AG04450 (cell line): Measurements from ENCODE around the gene PISD. TPM values are rescaled to one million over a fixed set of nuclear protein-coding genes. Genes with fewer than 3 reads are reported as not detected.
A peak's percentile ranks its signal among the peaks of the same experiment; 100 is the strongest.

ENCODE experiments used
- CTCF ChIA-PET: fragments of 300-600, 350-600 bp; formaldehyde crosslinking; extraction: SDS; loops from one replicate; lab custom pipeline; 2022; ENCODE audit warnings: antibody characterized with exemption, inconsistent platforms; lab: Charles Lee
- POLR2A ChIA-PET: fragments of 350-600 bp; formaldehyde crosslinking; extraction: SDS; loops from one replicate; lab custom pipeline; 2021; ENCODE audit warnings: antibody characterized with exemption, inconsistent platforms; lab: Yijun Ruan, JAX
- DNase-seq: peaks from one replicate; pipeline ENCODE4 v3.0.0-alpha.2; 2011; ENCODE audit warnings: low read depth, low spot score
- H3K27ac ChIP-seq: one replicate; pipeline ENCODE4 v1.5.1; 2012; ENCODE audit warnings: low read depth, low read length, control low read depth
- H3K27me3 ChIP-seq: one replicate; pipeline ENCODE4 v1.6.0; 2012; ENCODE audit warnings: low read length; ENCODE audit not compliant: control insufficient read depth, insufficient read depth
- H3K4me3 ChIP-seq: 2 replicates; pipeline ENCODE4 v1.5.1; 2011; ENCODE audit warnings: mild to moderate bottlenecking, low read depth, low read length, control low read depth
- H3K9me3 ChIP-seq: 2 replicates; pipeline ENCODE4 v1.5.1; 2012; ENCODE audit warnings: low read length; ENCODE audit not compliant: control insufficient read depth, insufficient read depth
- polyA plus RNA-seq: library from polyadenylated mRNA; depleted of rRNA; stranded (reverse); fragments of >200 nt; gene quantifications from 2 replicates; pipeline ENCODE4 v1.2.3, GENCODE V29; 2011
- TF ChIP-seq, protein P1 (sequence below): IDR thresholded peaks from 2 replicates; pipeline ENCODE4 v1.5.1; 2011; ENCODE audit warnings: low read depth, low read length, control low read depth, inconsistent platforms

Gene PISD
- polyA plus RNA-seq, 1 experiment, result 21.6 TPM

DNA sequence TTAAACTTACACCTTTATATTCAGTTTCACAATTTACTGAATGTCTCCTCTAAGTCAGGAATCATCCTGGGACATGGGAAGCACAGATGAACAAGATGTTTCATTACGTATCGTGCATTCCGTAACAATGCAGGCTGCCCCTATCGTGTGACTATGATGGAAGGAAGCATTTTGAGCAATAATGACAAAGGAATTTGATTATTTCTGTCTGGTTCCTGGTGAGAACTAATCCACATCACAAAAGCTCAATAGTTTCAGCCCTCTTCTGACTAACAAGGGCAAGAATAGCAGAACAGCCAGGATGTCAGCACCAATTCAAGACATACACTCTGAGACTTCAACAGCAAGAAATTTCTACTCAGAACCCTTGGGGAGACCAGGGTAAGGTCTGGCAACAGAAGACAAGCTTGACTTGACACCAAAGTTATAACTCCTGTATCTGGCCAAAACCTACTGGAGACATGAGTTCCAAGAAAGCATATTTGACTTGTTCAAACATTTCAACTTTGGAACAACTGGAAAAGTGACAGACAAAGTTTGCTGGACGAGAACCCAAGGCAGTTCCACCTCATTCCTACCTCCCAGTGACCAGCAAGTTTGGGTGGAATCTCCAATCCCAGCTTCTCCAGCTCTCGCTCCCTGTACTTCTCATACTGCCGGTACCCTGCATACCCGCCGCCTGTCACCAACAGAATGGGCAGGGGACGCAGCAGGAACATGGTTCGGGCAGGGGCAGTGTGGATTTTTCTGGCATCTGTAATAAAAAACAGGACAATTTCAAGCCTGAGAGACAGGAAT is 14.3 kb downstream of the PISD start:
- TF ChIP-seq, protein P1, sequence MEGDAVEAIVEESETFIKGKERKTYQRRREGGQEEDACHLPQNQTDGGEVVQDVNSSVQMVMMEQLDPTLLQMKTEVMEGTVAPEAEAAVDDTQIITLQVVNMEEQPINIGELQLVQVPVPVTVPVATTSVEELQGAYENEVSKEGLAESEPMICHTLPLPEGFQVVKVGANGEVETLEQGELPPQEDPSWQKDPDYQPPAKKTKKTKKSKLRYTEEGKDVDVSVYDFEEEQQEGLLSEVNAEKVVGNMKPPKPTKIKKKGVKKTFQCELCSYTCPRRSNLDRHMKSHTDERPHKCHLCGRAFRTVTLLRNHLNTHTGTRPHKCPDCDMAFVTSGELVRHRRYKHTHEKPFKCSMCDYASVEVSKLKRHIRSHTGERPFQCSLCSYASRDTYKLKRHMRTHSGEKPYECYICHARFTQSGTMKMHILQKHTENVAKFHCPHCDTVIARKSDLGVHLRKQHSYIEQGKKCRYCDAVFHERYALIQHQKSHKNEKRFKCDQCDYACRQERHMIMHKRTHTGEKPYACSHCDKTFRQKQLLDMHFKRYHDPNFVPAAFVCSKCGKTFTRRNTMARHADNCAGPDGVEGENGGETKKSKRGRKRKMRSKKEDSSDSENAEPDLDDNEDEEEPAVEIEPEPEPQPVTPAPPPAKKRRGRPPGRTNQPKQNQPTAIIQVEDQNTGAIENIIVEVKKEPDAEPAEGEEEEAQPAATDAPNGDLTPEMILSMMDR, result no peak
- POLR2A ChIA-PET, result interaction anchor here (1.8 kb wide), 1 partner anchor 14 kb away, joined by 5 read pairs; the partner anchor contains the start of gene PISD
- DNase-seq, result peak; percentile 72
- CTCF ChIA-PET, result no interaction called here
- H3K4me3 ChIP-seq, result no peak overlapping the region
- H3K27ac ChIP-seq, result peak overlapping the region; percentile 95
- no peaks in the 10 kb centered on the region for H3K27me3 ChIP-seq
- no peaks in the 10 kb centered on the region for H3K9me3 ChIP-seq

DNA sequence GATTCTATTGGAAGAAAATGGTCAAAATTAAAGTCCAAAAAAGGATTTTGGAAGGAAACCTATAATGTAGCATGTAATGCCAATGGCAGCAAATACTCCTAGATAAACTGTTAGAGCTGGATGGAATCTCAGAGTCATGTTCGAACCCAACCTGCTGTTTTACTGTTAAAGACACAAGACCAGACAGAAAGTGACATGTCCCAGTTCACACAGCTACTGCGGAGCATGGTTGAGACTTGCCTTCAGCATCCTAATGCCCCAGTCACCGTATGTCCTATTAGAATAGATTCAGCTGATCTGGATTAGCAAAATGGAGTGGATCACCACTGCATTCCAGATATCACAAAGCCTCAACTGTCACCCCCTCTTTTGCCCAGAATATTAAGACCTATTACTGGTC is 14.9 kb downstream of the PISD start:
- TF ChIP-seq, protein P1, result no peak
- ChIA-PET CTCF (interaction anchor here (1.5 kb wide), 1 partner anchor 19 kb away, joined by 4 read pairs; no protein-coding TSS in a partner anchor), POLR2A (interaction anchor here (1.0 to 1.8 kb wide), 3 partner anchors 15 to 45 kb away, joined by 4 to 5 read pairs (median 5); partner anchors contain the start of gene PISD)
- peak overlapping the region; percentile 95 for H3K27ac ChIP-seq
- no peak for DNase-seq
- H3K9me3 ChIP-seq, result no peaks in the 10 kb centered on the region
- H3K4me3 ChIP-seq, result no peak overlapping the region
- H3K27me3 ChIP-seq, result no peaks in the 10 kb centered on the region

DNA sequence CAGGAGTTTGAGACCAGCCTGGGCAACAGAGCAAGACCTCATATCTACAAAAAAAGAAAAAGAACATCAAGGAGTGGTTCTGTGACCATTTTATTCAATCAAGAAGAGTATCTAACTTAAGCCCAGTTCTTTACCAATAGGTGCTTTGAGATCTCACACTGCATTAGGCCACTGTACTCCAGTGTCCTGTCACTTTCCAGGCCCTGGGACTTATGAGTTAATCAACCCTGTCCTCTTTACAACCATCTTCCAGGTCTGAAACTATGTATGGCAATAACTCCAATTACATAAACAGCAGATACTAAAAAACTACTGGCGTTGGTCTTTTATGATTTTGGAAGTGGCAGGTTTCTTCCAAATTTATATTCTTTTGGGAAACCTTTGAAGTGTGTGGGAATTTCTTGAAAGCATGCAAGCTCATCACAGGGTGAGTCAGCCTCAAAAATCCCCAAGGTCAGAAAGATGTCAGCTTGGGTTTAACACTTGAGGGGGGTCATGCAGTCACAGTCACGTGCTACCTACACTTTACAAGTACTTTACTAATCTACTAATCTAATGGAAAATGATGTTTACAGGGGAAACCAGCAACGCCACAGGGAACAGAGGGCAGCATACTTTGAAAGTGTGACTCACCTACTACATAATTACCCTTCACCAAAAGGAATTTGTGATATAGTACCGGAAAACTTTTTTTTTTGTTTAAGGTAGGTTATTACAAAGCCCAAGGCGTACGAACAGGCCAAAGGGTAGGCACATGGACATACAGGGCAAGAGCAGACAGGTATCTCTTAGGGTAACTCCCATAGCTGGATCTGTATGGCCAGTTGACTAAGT is 15.6 kb downstream of the PISD start:
- ChIA-PET POLR2A (interaction anchor here (0.7 to 1.8 kb wide), 4 partner anchors 15 to 183 kb away, joined by 3 to 5 read pairs (median 4); partner anchors contain the start of gene PISD), CTCF (interaction anchor here (1.5 kb wide), 1 partner anchor 19 kb away, joined by 4 read pairs; no protein-coding TSS in a partner anchor)
- H3K9me3 ChIP-seq, result no peaks in the 10 kb centered on the region
- DNase-seq, result peak; percentile 96
- H3K4me3 ChIP-seq, result no peak overlapping the region
- peak overlapping the region; percentile 95 for H3K27ac ChIP-seq
- no peaks in the 10 kb centered on the region for H3K27me3 ChIP-seq
- TF ChIP-seq, protein P1, result no peak

DNA sequence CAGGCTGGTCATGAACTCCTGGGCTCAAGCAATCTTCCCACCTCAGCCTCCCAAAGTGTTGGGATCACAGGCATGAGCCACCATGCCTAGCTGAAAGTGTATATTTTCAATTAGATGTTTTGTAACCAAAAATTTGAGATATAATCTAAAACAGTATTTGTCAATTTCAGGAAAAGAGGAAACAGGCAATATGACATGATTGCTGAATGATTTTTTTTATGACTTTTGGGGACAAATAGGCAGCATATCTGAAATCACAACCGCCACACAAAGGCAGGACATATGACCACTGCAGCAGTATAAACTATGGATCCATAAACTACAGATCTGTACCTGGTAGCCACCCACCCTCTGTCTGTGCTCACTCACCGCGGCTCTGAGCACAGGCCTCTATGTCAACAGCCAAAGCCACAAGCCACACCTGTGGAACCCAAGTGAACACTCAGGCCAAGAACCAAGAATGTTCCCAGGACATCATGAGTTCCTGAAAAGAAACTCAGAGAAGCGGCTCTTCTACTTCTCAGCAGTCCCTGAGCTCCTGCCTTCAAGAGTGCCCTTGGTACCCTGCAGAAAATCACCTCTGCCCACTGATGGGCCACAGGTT is 22.5 kb downstream of the PISD start:
- CTCF ChIA-PET, result interaction anchor here (0.6 to 10.9 kb wide), 2 partner anchors 83 to 1123 kb away, joined by 4 to 167 read pairs; no protein-coding TSS in a partner anchor
- no peak for DNase-seq
- no peaks in the 10 kb centered on the region for H3K9me3 ChIP-seq
- H3K27me3 ChIP-seq, result no peaks in the 10 kb centered on the region
- TF ChIP-seq, protein P1, result no peak
- POLR2A ChIA-PET, result interaction anchor here (0.6 to 0.7 kb wide), 2 partner anchors 62 to 83 kb away, joined by 6 to 8 read pairs; no protein-coding TSS in a partner anchor
- H3K27ac ChIP-seq, result no peak overlapping the region
- no peak overlapping the region for H3K4me3 ChIP-seq
